ENCODE measurements around the gene CLEC2D.

DNA sequence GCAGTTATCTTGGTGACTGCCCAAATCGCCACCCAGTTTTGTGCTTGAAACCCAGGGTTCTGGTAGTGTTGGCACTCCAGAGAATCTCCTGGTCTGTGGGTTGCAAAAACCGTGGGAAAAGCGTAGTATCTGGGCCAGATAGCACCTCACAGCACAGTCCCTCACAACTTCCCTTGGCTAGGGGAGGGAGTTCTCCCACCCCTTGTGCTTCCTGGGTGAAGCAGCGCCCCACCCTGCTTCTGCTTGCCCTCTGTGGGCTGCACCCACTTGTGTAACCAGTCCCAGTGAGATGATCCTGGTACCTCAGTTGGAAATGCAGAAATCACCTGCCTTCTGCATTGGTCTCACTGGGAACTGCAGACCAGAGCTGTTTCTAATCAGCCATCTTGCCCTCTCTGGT lies 16.4 kb downstream of the CLEC2D start:
- TF ChIP-seq, protein P1, sequence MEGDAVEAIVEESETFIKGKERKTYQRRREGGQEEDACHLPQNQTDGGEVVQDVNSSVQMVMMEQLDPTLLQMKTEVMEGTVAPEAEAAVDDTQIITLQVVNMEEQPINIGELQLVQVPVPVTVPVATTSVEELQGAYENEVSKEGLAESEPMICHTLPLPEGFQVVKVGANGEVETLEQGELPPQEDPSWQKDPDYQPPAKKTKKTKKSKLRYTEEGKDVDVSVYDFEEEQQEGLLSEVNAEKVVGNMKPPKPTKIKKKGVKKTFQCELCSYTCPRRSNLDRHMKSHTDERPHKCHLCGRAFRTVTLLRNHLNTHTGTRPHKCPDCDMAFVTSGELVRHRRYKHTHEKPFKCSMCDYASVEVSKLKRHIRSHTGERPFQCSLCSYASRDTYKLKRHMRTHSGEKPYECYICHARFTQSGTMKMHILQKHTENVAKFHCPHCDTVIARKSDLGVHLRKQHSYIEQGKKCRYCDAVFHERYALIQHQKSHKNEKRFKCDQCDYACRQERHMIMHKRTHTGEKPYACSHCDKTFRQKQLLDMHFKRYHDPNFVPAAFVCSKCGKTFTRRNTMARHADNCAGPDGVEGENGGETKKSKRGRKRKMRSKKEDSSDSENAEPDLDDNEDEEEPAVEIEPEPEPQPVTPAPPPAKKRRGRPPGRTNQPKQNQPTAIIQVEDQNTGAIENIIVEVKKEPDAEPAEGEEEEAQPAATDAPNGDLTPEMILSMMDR (IDR thresholded peaks at IDR 0.05): no peak
- TF ChIP-seq POLR2A (IDR thresholded peaks at IDR 0.05; ENCODE audit: low read depth): no peak
- TF ChIP-seq EP300 (IDR thresholded peaks at IDR 0.05): no peak
- TF ChIP-seq POLR2AphosphoS5 (IDR thresholded peaks at IDR 0.05): no peak

All from esophagus muscularis mucosa (tissue), 4 donors.